Measurements from ENCODE around the gene BTG4. TPM values are rescaled to one million over a fixed set of nuclear protein-coding genes. Genes with fewer than 3 reads are reported as not detected.

Gene BTG4
- not detected in 2 replicates for total RNA-seq

GRCh38 chr11:111512296-111513239 is at the start of gene BTG4:
Gene BTG4 (minus strand): TSS chr11:111512386. CDS start chr11:111498776, 13,610 bp downstream.

GRCh38 chr11:111540114-111540936 is 28.1 kb upstream of the BTG4 start, which contains the start of gene LAYN:
Gene LAYN (plus strand): TSS chr11:111540720. CDS start chr11:111540844, 124 bp downstream.

GRCh38 chr11:111514216-111515031 is 2.2 kb upstream of the BTG4 start, which contains the start of gene HOATZ:
Gene HOATZ (plus strand): TSS chr11:111514778. CDS start chr11:111514785, 7 bp downstream.

Other genes starting within 250 kb of the BTG4 start
- 0.12 TPM in 1 of 2 replicates, not detected in the other for gene POU2AF3, start 213.8 kb downstream of the BTG4 start, total RNA-seq
- not detected in 2 replicates for gene POU2AF1, start 133.1 kb downstream of the BTG4 start, total RNA-seq
- gene HOATZ, start 2.4 kb upstream of the BTG4 start, total RNA-seq: under 0.01 TPM in 1 of 2 replicates, not detected in the other
- gene LAYN, start 28.3 kb upstream of the BTG4 start, total RNA-seq: 34.1 and 45.0 TPM in 2 replicates
- gene SIK2, start 90.1 kb upstream of the BTG4 start, total RNA-seq: 5.9 and 6.1 TPM in 2 replicates